PFSK-1 (cell line): ENCODE results near the gene CCND3.

Source experiments
- FOXP2 ChIP-seq: optimal IDR thresholded peaks from 2 replicates; pipeline ENCODE3; 2011; ENCODE audit warnings: borderline replicate concordance, control low read depth, inconsistent platforms; ENCODE audit not compliant: insufficient read depth; ENCODE audit errors: extremely low read length, extremely low read depth
- POLR2AphosphoS5 ChIP-seq: IDR thresholded peaks from 2 replicates; pipeline ENCODE4 v1.6.1; 2012; ENCODE audit warnings: low read depth, mild to moderate bottlenecking, control low read depth, low read length, moderate library complexity
- SIN3A ChIP-seq: IDR thresholded peaks from 2 replicates; pipeline ENCODE4 v1.6.1; 2012; ENCODE audit warnings: mild to moderate bottlenecking, low read length, moderate library complexity, borderline replicate concordance; ENCODE audit not compliant: insufficient read depth
- TAF1 ChIP-seq: IDR thresholded peaks from 2 replicates; pipeline ENCODE4 v1.6.1; 2012; ENCODE audit warnings: low read length, control low read depth, borderline replicate concordance; ENCODE audit not compliant: insufficient read depth
- TF ChIP-seq, protein P1 (sequence below), 2 experiments: IDR thresholded peaks; 2 replicates each; pipeline versions ENCODE4 v1.6.1 to v1.8.0; 2011 to 2012; ENCODE audit warnings: low read depth in 2 of 2, low read length in 2 of 2, control low read depth in 1 of 2, inconsistent platforms in 1 of 2, mild to moderate bottlenecking in 1 of 2, moderate library complexity in 1 of 2; ENCODE audit not compliant: insufficient read depth in 1 of 2

CCND3 gene

DNA sequence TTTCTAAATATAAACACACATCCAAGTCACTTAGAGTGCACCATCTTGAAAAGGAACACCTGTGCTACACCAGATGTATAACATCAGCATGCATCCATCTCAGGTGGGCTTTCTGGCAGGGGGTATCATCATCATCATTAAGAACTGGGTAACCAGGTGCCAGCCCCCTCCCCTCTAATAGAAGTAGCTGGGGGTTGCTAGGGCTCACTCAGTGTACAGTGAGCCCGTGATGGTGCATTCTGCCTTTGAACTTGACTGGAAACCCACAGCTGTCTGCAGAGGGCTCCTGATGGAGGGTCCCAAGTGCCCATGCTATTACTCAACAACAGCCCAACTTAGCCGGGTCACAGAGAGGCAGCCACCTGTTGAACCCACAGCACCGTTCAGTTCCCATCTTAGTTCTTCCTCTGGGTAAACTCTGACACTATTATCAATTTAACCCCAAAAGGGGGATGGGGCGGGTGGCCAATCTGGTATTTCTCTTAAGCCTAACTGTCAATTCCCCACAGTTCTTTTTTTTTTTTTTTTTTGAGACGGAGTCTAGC, 32.7 kb upstream of the CCND3 start:
- TF ChIP-seq FOXP2 (no peak), SIN3A (no peak), POLR2AphosphoS5 (no peak), TAF1 (no peak)
- TF ChIP-seq, protein P1, sequence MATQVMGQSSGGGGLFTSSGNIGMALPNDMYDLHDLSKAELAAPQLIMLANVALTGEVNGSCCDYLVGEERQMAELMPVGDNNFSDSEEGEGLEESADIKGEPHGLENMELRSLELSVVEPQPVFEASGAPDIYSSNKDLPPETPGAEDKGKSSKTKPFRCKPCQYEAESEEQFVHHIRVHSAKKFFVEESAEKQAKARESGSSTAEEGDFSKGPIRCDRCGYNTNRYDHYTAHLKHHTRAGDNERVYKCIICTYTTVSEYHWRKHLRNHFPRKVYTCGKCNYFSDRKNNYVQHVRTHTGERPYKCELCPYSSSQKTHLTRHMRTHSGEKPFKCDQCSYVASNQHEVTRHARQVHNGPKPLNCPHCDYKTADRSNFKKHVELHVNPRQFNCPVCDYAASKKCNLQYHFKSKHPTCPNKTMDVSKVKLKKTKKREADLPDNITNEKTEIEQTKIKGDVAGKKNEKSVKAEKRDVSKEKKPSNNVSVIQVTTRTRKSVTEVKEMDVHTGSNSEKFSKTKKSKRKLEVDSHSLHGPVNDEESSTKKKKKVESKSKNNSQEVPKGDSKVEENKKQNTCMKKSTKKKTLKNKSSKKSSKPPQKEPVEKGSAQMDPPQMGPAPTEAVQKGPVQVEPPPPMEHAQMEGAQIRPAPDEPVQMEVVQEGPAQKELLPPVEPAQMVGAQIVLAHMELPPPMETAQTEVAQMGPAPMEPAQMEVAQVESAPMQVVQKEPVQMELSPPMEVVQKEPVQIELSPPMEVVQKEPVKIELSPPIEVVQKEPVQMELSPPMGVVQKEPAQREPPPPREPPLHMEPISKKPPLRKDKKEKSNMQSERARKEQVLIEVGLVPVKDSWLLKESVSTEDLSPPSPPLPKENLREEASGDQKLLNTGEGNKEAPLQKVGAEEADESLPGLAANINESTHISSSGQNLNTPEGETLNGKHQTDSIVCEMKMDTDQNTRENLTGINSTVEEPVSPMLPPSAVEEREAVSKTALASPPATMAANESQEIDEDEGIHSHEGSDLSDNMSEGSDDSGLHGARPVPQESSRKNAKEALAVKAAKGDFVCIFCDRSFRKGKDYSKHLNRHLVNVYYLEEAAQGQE (IDR thresholded peaks at IDR 0.05; ENCODE audit: insufficient read depth in 1 of 2, low read depth in 2 of 2, low read length in 2 of 2): no peak

DNA sequence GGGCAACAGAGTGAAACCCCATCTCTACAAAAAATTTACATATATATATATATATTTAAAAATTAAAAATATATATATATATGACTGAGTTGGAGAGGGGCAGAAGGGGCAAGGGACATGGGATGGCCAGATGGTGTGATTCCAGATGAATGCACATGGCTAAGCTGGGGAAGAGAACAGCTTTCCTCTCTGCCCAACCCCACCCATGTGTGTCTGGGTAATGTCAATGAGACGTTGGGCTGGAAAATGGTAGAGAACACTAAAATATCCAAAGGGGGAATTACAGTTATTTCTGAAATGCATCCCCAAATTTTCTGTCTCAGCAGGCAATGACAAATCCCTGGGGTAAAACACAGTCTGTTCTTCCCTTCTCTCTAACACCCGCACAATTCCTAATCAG, 31.2 kb upstream of the CCND3 start:
- no peak for TF ChIP-seq FOXP2
- TF ChIP-seq POLR2AphosphoS5: no peak
- TF ChIP-seq SIN3A: no peak
- TF ChIP-seq TAF1: no peak
- TF ChIP-seq, protein P1 (IDR thresholded peaks at IDR 0.05; ENCODE audit: insufficient read depth in 1 of 2, low read depth in 2 of 2, low read length in 2 of 2): no peak

DNA sequence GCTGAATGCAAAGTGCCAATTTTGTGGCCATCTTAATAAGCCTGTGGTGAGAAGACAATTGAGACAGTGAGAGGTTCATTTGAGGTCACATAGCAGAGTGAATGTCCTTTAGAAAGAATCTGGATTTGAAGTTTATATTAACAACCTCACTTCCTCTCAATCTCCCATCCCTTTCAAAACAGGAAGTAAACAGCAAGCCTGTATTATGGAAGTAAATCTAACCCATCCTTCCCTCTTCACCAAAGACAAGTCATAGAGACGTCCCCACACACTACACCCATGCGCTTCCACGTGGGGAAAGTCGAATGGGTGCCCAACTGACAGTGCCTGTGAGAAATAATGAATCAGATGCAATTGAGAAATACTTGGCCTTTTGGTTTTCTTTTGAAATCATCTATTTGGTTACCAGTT, 28.8 kb upstream of the CCND3 start:
- TF ChIP-seq FOXP2 (no peak), TAF1 (no peak), POLR2AphosphoS5 (no peak), SIN3A (no peak)
- TF ChIP-seq, protein P1 (IDR thresholded peaks at IDR 0.05; ENCODE audit: insufficient read depth in 1 of 2, low read depth in 2 of 2, low read length in 2 of 2): no peak

DNA sequence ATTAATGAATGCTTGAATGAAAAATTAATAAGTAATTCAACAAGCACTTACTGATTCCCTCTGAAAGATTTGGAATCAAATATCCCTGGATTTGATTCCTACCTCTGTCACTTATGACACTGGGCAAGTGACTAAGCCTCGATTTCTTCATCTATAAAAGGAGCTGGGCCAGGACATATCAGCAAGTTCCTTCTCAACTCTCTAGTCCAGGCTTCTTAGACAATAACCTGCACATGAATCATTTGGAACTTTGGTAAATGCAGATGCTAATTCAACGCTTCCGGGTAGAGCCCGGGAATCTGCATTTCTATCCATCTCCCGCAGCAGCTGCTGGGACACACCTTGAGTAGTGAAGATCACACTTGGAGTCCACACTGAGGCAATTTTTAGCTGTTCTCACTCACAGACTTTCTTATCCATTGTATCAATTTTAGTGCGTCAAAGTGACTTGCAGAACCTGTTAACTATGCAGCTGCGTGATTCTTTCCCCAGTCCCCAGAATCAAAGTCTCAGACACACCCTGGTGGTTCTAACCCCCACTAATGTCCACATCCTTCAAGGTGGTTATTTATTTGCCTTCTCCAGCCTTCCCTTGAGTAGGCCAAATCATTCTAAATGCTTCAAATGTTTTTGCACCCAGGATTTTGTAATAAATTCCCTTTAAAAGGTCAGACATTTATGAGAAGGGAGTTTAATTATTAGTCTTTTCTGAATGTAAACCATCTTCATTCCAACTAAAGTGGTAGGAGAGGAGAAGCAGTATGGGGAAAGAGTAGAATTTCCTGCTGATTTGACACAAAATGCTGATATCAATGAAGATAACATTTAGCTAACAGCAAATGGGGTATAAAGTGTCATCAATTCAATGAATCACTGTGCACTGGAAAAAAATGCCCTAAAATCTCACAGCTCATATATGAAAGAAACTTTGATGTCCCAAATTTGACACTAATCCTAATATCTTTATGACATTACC, 26.0 kb upstream of the CCND3 start:
- TF ChIP-seq, protein P1 (IDR thresholded peaks at IDR 0.05; ENCODE audit: insufficient read depth in 1 of 2, low read depth in 2 of 2, low read length in 2 of 2): no peak
- no peak for TF ChIP-seq FOXP2
- no peak for TF ChIP-seq SIN3A
- no peak for TF ChIP-seq TAF1
- TF ChIP-seq POLR2AphosphoS5: no peak
